ENCODE results near the gene LIG3. TPM values are rescaled to one million over a fixed set of nuclear protein-coding genes. Genes with fewer than 3 reads are reported as not detected.

Gene LIG3
- total RNA-seq, 4 donors from 2014 or later, result 30.7 to 84.3 (median 40.9) TPM

- 63% methylated on average over 1 of the region's 1 CpG for WGBS
- no peaks in the 10 kb centered on the region for H3K4me1 ChIP-seq
- no peaks in the 10 kb centered on the region for H3K27me3 ChIP-seq
- no peak overlapping the region for H3K27ac ChIP-seq
- no peak for TF ChIP-seq POLR2AphosphoS5 (IDR thresholded peaks at IDR 0.05)
- no peak for TF ChIP-seq POLR2A (IDR thresholded peaks at IDR 0.05)
- TF ChIP-seq EP300 (IDR thresholded peaks at IDR 0.05), result no peak
- no peak for TF ChIP-seq CTCF (IDR thresholded peaks at IDR 0.05)
- no peak overlapping the region for H3K4me3 ChIP-seq
- no peak for DNase-seq (ENCODE audit: low spot score in 2 of 2)
- H3K9me3 ChIP-seq, result no peaks in the 10 kb centered on the region
- H3K36me3 ChIP-seq, result peaks cover 53% of the 10 kb centered on the region
Observed at GRCh38 chr17:35006961-35007360, 26.6 kb downstream of the LIG3 start.

- 69% methylated on average over 3 of the region's 3 CpGs for WGBS
- no peak overlapping the region for H3K4me3 ChIP-seq
- no peaks in the 10 kb centered on the region for H3K9me3 ChIP-seq
- no peaks in the 10 kb centered on the region for H3K4me1 ChIP-seq
- H3K36me3 ChIP-seq, result peaks cover 43% of the 10 kb centered on the region
- TF ChIP-seq POLR2AphosphoS5 (IDR thresholded peaks at IDR 0.05) (no peak), CTCF (IDR thresholded peaks at IDR 0.05) (no peak), EP300 (IDR thresholded peaks at IDR 0.05) (no peak), POLR2A (IDR thresholded peaks at IDR 0.05) (no peak)
- H3K27me3 ChIP-seq, result no peaks in the 10 kb centered on the region
- H3K27ac ChIP-seq, result no peak overlapping the region
- no peak for DNase-seq (ENCODE audit: low spot score in 2 of 2)
Observed at GRCh38 chr17:35010093-35010492, 29.8 kb downstream of the LIG3 start.

GRCh38 chr17:35011671-35012216 is 31.4 kb downstream of the LIG3 start:
- no peak overlapping the region for H3K4me3 ChIP-seq
- peaks cover 58% of the 10 kb centered on the region for H3K36me3 ChIP-seq
- H3K27ac ChIP-seq, result no peak overlapping the region
- H3K4me1 ChIP-seq, result no peaks in the 10 kb centered on the region
- H3K9me3 ChIP-seq, result no peaks in the 10 kb centered on the region
- no peak for DNase-seq (ENCODE audit: low spot score in 2 of 2)
- TF ChIP-seq EP300 (IDR thresholded peaks at IDR 0.05) (no peak), CTCF (IDR thresholded peaks at IDR 0.05) (no peak), POLR2A (IDR thresholded peaks at IDR 0.05) (no peak), POLR2AphosphoS5 (IDR thresholded peaks at IDR 0.05) (no peak)
- 63% methylated on average over 5 of the region's 5 CpGs for WGBS
- no peaks in the 10 kb centered on the region for H3K27me3 ChIP-seq

GRCh38 chr17:35016369-35016768 is 36.1 kb downstream of the LIG3 start:
- no peaks in the 10 kb centered on the region for H3K9me3 ChIP-seq
- peaks cover 40% of the 10 kb centered on the region for H3K36me3 ChIP-seq
- no peaks in the 10 kb centered on the region for H3K27me3 ChIP-seq
- 95% methylated on average over 4 of the region's 4 CpGs for WGBS
- H3K4me3 ChIP-seq, result no peak overlapping the region
- H3K4me1 ChIP-seq, result peaks cover 8% of the 10 kb centered on the region
- no peak overlapping the region for H3K27ac ChIP-seq
- no peak for TF ChIP-seq POLR2AphosphoS5 (IDR thresholded peaks at IDR 0.05)
- no peak for TF ChIP-seq CTCF (IDR thresholded peaks at IDR 0.05)
- TF ChIP-seq EP300 (IDR thresholded peaks at IDR 0.05), result no peak
- no peak for TF ChIP-seq POLR2A (IDR thresholded peaks at IDR 0.05)
- no peak for DNase-seq (ENCODE audit: low spot score in 2 of 2)

GRCh38 chr17:35017021-35017420 is 36.7 kb downstream of the LIG3 start:
- no peak overlapping the region for H3K27ac ChIP-seq
- no peak overlapping the region for H3K4me3 ChIP-seq
- no peaks in the 10 kb centered on the region for H3K9me3 ChIP-seq
- H3K4me1 ChIP-seq, result peaks cover 15% of the 10 kb centered on the region
- TF ChIP-seq POLR2A (IDR thresholded peaks at IDR 0.05) (no peak), CTCF (IDR thresholded peaks at IDR 0.05) (no peak), POLR2AphosphoS5 (IDR thresholded peaks at IDR 0.05) (no peak), EP300 (IDR thresholded peaks at IDR 0.05) (no peak)
- no peak for DNase-seq (ENCODE audit: low spot score in 2 of 2)
- WGBS, result 96% methylated on average over 4 of the region's 4 CpGs
- peaks cover 34% of the 10 kb centered on the region for H3K36me3 ChIP-seq
- no peaks in the 10 kb centered on the region for H3K27me3 ChIP-seq
